LNCaP clone FGC (cell line): ENCODE results near the gene PLIN3.
"Not testable (repeated sequence)": the region's sequence is repeated elsewhere in the genome, so short reads cannot be mapped to it uniquely, and the experiment has no call there.

Source experiments
- DNase-seq: peaks from one replicate; pipeline ENCODE4 v3.0.0-alpha.2; 2011; ENCODE audit warnings: low read depth
- H3K4me3 ChIP-seq: 2 replicates; pipeline ENCODE4 v1.5.1; 2011; ENCODE audit warnings: mild to moderate bottlenecking, low read depth, low read length, control low read depth
- CTCF ChIP-seq: IDR thresholded peaks from 2 replicates; pipeline ENCODE4 v1.5.1; 2012; ENCODE audit warnings: mild to moderate bottlenecking; ENCODE audit not compliant: control insufficient read depth, insufficient read depth; ENCODE audit errors: extremely low read depth

The PLIN3 gene

DNA sequence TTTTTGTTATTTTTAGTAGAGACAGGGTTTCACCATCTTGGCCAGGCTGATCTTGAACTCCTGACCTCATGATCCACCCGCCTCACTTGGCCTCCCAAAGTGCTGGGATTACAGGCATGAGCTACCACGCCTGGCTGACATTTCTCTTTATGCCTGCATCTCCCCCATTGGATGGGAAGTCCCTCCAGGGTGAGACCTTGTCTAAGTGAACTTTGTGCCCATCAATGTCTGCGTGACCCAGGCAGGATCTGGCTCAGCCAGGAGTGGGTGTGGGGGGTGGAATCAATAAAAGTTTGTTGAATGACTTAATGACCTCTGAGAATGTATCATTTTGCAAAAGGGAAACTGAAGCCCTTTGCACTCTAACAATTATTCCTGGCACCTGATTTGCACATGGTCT, 37.0 kb upstream of the PLIN3 start:
- no peak for DNase-seq
- no peak for TF ChIP-seq CTCF
- no peak overlapping the region for H3K4me3 ChIP-seq

DNA sequence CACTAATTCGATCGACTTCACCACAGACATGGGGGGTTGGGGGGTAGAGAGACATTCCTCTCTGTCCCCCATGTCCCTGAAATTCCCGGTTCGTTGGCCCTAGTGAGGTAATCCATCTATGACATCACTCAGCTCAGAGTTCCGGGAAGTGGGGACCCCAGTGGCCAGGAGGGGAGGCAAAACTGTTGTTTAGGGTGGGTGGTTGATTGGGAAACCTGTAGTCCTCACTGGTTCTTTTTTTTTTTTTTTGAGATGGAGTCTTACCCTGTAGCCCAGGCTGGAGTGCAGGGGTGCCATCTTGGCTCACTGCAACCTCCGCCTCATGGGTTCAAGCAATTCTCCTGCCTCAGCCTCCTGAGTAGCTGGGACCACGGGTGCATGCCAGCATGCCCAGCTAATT, 35.3 kb upstream of the PLIN3 start, which contains the start of gene ARRDC5:
Gene ARRDC5 (minus strand): TSS at position 101 of the 400 bp plus-strand sequence. CDS start 71 bp downstream, at position 30.
- TF ChIP-seq CTCF: no peak
- no peak within 1 kb of the TSS for H3K4me3 ChIP-seq
- DNase-seq: no peak

DNA sequence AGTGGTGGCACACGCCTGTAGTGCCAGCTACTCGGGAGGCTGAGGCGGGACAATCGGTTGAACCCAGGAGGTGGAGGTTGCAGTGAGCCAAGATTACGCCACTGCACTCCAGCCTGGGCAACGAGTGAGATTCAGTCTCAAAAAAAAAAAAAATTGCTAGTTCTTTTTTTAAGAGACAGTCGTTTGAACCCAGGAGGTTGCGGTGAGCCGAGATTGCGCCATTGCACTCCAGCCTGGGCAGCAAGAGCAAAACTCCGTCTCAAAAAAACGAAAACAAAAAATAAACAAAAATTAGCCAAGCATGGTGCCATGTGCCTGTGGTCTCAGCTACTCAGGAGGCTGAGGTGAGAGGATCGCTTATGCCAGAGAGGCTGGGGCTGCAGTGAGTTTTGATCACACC, 33.4 kb upstream of the PLIN3 start:
- DNase-seq, H3K4me3 ChIP-seq: not testable (repeated sequence)

DNA sequence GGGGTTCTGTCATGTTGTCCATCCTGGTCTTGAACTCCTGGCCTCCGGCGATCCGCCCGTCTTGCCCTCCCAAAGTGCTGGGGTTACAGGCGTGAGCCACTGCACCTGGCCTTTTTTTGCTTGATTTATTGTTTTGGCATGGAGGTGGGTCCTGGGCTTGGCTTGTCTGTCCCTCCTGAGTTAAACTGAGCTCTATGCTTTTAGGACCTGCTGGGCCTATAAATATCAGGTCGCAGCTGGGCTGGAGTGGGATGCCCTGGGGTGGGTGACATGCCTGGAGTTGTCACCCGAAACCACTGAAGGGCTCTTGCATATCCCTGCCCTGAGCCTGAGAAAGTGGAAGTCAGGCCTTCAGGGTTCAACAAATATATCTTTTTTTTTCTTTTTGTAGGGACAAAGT, 29.7 kb upstream of the PLIN3 start:
- TF ChIP-seq CTCF: no peak
- DNase-seq: no peak
- H3K4me3 ChIP-seq: no peak overlapping the region

- no peak for TF ChIP-seq CTCF
- no peak for DNase-seq
- no peak overlapping the region for H3K4me3 ChIP-seq
Measured at GRCh38 chr19:4896372-4896771, 28.9 kb upstream of the PLIN3 start.

GRCh38 chr19:4892962-4893361, 25.5 kb upstream of the PLIN3 start:
- not testable (repeated sequence) for H3K4me3 ChIP-seq, DNase-seq

DNA sequence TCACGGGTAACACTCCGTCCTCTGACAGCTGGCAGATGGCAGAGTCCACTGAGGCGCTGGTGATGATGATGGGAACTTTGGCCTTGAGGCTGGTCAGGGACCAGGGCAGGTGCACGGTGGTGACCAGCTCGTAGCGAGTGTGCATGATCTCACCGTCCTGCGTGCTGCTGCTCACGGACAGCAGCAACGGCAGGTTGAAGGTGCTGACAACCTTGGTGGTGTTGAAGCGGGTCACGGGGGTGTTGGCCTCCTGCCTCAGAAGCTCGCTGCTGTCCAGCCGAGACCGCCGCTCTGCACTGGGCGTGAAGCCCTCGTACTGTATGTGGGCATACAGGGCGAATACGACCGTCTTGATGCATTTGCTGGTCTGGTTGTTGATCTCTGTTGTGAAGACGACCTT, 23.6 kb upstream of the PLIN3 start:
- no peak for TF ChIP-seq CTCF
- no peak for DNase-seq
- H3K4me3 ChIP-seq: no peak overlapping the region

- no peak overlapping the region for H3K4me3 ChIP-seq
- no peak for DNase-seq
- no peak for TF ChIP-seq CTCF
Measured at GRCh38 chr19:4889034-4889815, 21.8 kb upstream of the PLIN3 start.

DNA sequence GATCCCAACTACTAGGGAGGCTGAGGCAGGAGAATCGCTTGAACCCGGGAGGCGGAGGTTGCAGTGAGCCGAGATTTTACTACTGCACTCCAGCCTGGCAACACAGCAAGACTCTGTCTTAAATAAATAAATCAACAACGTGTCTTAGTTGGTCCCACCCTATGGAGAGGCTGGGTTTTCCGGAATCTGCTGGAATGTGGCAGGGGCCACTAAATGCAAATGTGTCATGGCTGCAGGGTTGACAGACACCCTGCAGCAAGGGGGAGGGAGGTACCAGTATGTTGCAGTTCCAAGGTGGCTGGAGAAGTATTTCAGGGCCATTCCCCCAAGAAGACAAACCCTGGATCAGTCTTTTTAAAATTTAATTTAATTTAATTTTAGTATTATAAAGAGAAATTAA, 20.3 kb upstream of the PLIN3 start:
- not testable (repeated sequence) for DNase-seq, H3K4me3 ChIP-seq

DNA sequence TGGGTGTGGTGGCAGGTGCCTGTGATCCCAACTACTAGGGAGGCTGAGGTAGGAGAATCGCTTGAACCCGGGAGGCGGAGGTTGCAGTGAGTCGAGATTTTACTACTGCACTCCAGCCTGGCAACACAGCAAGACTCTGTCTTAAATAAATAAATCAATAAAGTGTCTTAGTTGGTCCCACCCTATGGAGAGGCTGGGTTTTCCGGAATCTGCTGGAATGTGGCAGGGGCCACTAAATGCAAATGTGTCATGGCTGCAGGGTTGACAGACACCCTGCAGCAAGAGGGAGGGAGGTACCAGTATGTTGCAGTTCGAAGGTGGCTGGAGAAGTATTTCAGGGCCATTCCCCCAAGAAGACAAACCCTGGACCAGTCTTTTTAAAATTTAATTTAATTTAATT, 17.5 kb upstream of the PLIN3 start:
- not testable (repeated sequence) for H3K4me3 ChIP-seq, DNase-seq

- H3K4me3 ChIP-seq, DNase-seq: not testable (repeated sequence)
Measured at GRCh38 chr19:4882874-4883273, 15.4 kb upstream of the PLIN3 start.
